Measurements from ENCODE around the gene TTLL11.

TTLL11 gene

GRCh38 chr9:121912812-121913627 lies 180.1 kb downstream of the TTLL11 start:
- Histone ChIP-seq H3K9ac (ENCODE audit: low read depth, low read length, poor library complexity, severe bottlenecking) (no peak overlapping the region), H3K36me3 (ENCODE audit: insufficient read depth, low read length) (peaks cover 6% of the 10 kb centered on the region; the same call in 1 of the 2 replicates), H3K9me2 (replicated peaks; ENCODE audit: low read depth, low read length) (no peaks in the 10 kb centered on the region), H3K4me1 (ENCODE audit: insufficient read depth, low read length, poor library complexity, severe bottlenecking) (peaks cover 64% of the 10 kb centered on the region), H3K4me3 (ENCODE audit: low read length, poor library complexity, severe bottlenecking) (no peak overlapping the region), H2AFZ (ENCODE audit: low read length) (no peak overlapping the region), H3K4me2 (ENCODE audit: low read depth, low read length, poor library complexity, severe bottlenecking) (peak overlapping the region; percentile 39), H3F3A (ENCODE audit: low read depth) (no peaks in the 10 kb centered on the region), H4K20me1 (ENCODE audit: insufficient read depth, low read length, poor library complexity, severe bottlenecking) (peaks cover 5% of the 10 kb centered on the region), H3K9me3 (ENCODE audit: insufficient read depth, low read depth, low read length) (no peaks in the 10 kb centered on the region; the same call in 1 of the 2 replicates), H3K27me3 (ENCODE audit: insufficient read depth, low read length, poor library complexity, severe bottlenecking) (no peaks in the 10 kb centered on the region), H3K79me2 (ENCODE audit: insufficient read depth, low read length) (peaks cover 10% of the 10 kb centered on the region; the same call in 1 of the 2 replicates)
- TF ChIP-seq CTCF (conservative IDR thresholded peaks at IDR 0.05; ENCODE audit: low read length) (no peak), EZH2phosphoT487 (IDR thresholded peaks at IDR 0.05; ENCODE audit: borderline replicate concordance) (no peak)

DNA sequence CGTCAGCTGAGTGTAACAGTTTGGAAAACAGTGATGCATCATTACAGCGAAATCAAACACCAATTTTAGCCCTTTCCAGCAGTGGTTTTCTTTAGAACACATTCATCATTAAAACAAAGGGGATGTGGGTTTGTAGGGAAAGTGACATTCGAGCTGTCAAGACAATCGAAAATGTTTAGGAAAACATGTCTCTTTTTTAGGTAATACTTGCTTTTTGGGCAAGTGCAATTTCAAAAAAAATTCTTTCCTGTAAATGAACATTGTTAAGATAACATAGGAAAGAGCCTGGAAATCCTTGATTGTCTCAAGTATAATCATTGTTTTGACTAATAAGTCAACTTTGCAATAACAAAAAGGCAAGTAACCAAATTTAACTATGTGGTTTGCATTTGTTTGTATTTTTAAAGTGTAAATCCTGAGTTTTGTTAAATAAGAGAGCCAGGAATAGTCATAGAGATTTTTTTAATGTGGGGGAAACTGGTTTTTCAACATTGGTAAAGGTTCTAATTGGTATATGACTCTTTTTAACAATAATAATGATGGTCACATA lies 182.5 kb downstream of the TTLL11 start:
- Histone ChIP-seq H3K9ac (ENCODE audit: low read depth, low read length, poor library complexity, severe bottlenecking) (no peak overlapping the region), H3F3A (ENCODE audit: low read depth) (no peaks in the 10 kb centered on the region), H3K9me3 (ENCODE audit: insufficient read depth, low read depth, low read length) (no peaks in the 10 kb centered on the region; the same call in 1 of the 2 replicates), H2AFZ (ENCODE audit: low read length) (no peak overlapping the region), H3K4me1 (ENCODE audit: insufficient read depth, low read length, poor library complexity, severe bottlenecking) (peaks cover 51% of the 10 kb centered on the region), H3K79me2 (ENCODE audit: insufficient read depth, low read length) (peaks cover 10% of the 10 kb centered on the region; the same call in 1 of the 2 replicates), H4K20me1 (ENCODE audit: insufficient read depth, low read length, poor library complexity, severe bottlenecking) (peaks cover 5% of the 10 kb centered on the region), H3K36me3 (ENCODE audit: insufficient read depth, low read length) (peaks cover 6% of the 10 kb centered on the region; the same call in 1 of the 2 replicates), H3K4me3 (ENCODE audit: low read length, poor library complexity, severe bottlenecking) (no peak overlapping the region), H3K9me2 (replicated peaks; ENCODE audit: low read depth, low read length) (no peaks in the 10 kb centered on the region), H3K27me3 (ENCODE audit: insufficient read depth, low read length, poor library complexity, severe bottlenecking) (no peaks in the 10 kb centered on the region), H3K4me2 (ENCODE audit: low read depth, low read length, poor library complexity, severe bottlenecking) (no peak overlapping the region)
- TF ChIP-seq CTCF (conservative IDR thresholded peaks at IDR 0.05; ENCODE audit: low read length) (no peak), EZH2phosphoT487 (IDR thresholded peaks at IDR 0.05; ENCODE audit: borderline replicate concordance) (no peak)

- Histone ChIP-seq H3K79me2 (ENCODE audit: insufficient read depth, low read length) (peaks cover 9% of the 10 kb centered on the region; the same call in 1 of the 2 replicates), H3K9me3 (ENCODE audit: insufficient read depth, low read depth, low read length) (no peaks in the 10 kb centered on the region; the same call in 1 of the 2 replicates), H3F3A (ENCODE audit: low read depth) (no peaks in the 10 kb centered on the region), H3K36me3 (ENCODE audit: insufficient read depth, low read length) (peaks cover 6% of the 10 kb centered on the region; the same call in 1 of the 2 replicates), H3K9ac (ENCODE audit: low read depth, low read length, poor library complexity, severe bottlenecking) (no peak overlapping the region), H4K20me1 (ENCODE audit: insufficient read depth, low read length, poor library complexity, severe bottlenecking) (peaks cover 5% of the 10 kb centered on the region), H3K4me2 (ENCODE audit: low read depth, low read length, poor library complexity, severe bottlenecking) (no peak overlapping the region), H3K4me3 (ENCODE audit: low read length, poor library complexity, severe bottlenecking) (no peak overlapping the region), H2AFZ (ENCODE audit: low read length) (no peak overlapping the region), H3K4me1 (ENCODE audit: insufficient read depth, low read length, poor library complexity, severe bottlenecking) (peaks cover 36% of the 10 kb centered on the region), H3K9me2 (replicated peaks; ENCODE audit: low read depth, low read length) (no peaks in the 10 kb centered on the region), H3K27me3 (ENCODE audit: insufficient read depth, low read length, poor library complexity, severe bottlenecking) (no peaks in the 10 kb centered on the region)
- no peak for TF ChIP-seq CTCF (conservative IDR thresholded peaks at IDR 0.05; ENCODE audit: low read length)
- TF ChIP-seq EZH2phosphoT487 (IDR thresholded peaks at IDR 0.05; ENCODE audit: borderline replicate concordance): no peak
Observed at GRCh38 chr9:121909111-121909510, 184.0 kb downstream of the TTLL11 start.

Data from Loucy (cell line).